ENCODE measurements around the gene RBBP4.
A peak's percentile ranks its signal among the peaks of the same experiment; 100 is the strongest.
"Not testable (repeated sequence)": the region's sequence is repeated elsewhere in the genome, so short reads cannot be mapped to it uniquely, and the experiment has no call there.

The RBBP4 gene

DNA sequence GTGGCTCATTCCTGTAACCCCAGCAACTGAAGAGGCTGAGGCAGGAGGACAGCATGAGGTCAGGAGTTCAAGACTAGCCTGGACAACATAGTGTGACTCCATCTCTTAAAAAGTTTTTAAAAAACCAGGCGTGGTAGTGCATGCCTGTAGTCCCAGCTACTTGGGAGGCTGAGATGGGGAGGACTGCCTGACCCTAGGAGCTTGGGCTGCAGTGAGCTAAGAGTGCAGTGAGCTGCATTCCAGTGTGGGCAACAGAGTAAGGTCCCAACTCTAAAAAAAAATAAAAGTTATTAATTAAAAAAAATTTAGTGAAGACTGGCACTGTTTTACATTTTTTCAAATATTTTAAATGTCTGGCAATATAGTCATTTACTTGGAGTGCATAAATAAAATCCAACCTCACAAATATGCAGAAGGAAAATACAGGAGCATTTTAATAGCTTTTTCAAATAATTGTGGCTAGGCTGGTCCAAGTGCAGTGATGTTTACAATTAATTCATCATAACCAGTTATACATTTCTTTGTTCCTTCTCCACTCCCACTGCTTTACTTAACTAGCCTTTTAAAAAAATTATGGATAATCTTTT lies 11.4 kb upstream of the RBBP4 start:
- peak; percentile 13 for DNase-seq (ENCODE audit: low read depth, low spot score)
- no peak overlapping the region for H3K4me3 ChIP-seq (ENCODE audit: low read depth, low read length)
- TF ChIP-seq, protein P1, sequence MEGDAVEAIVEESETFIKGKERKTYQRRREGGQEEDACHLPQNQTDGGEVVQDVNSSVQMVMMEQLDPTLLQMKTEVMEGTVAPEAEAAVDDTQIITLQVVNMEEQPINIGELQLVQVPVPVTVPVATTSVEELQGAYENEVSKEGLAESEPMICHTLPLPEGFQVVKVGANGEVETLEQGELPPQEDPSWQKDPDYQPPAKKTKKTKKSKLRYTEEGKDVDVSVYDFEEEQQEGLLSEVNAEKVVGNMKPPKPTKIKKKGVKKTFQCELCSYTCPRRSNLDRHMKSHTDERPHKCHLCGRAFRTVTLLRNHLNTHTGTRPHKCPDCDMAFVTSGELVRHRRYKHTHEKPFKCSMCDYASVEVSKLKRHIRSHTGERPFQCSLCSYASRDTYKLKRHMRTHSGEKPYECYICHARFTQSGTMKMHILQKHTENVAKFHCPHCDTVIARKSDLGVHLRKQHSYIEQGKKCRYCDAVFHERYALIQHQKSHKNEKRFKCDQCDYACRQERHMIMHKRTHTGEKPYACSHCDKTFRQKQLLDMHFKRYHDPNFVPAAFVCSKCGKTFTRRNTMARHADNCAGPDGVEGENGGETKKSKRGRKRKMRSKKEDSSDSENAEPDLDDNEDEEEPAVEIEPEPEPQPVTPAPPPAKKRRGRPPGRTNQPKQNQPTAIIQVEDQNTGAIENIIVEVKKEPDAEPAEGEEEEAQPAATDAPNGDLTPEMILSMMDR (IDR thresholded peaks at IDR 0.05; ENCODE audit: low read depth, low read length), result no peak
- in situ Hi-C loops (cut with HindIII; ENCODE audit: low sequenced_read_pairs), result no loop called here

DNA sequence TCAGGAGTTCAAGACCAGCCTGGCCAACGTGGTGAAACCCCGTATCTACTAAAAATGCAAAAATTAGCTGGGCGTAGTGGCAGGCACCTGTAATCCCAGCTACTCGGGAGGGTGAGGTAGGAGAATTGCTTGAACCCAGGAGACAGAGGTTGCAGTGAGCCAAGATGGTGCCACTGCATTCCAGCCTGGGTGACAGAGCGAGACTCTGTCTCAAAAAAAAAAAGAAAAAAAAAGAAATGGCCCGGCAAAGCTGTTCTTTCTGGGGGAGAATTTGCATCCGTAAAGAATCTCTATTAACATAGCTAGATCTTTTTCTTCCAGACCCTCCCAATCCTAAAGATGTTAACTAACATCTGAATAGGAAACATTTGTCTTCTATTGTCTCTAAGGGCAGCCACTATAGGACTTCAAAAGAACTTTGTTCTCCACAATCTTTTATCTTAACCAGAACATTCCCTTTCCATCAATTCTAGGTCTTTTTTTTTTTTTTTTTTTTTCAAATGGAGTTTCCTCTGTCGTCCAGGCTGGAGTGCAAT lies 8.6 kb upstream of the RBBP4 start:
- DNase-seq (ENCODE audit: low read depth, low spot score); H3K4me3 ChIP-seq (ENCODE audit: low read depth, low read length); in situ Hi-C loops (cut with HindIII; ENCODE audit: low sequenced_read_pairs): not testable (repeated sequence)

DNA sequence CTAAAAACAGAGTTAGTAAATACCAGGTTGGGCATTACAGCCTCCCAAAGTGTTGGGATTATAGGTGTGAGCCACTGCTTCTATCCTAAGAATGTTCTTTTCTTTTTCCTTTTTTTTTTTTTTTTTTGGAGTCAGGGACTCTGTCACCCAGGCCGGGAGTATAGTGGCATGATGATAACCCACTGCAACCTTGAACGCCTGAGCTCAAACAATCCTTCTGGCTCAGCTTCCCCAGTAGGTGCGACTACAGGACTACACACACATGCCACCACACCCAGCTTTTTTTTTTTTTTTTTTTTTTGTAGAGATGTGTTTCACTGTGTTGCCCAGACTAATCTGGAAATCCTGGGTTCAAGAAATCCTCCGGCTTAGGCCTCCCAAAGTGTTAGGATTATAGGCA lies 6.6 kb upstream of the RBBP4 start:
- no peak overlapping the region for H3K4me3 ChIP-seq (ENCODE audit: low read depth, low read length)
- in situ Hi-C loops (cut with HindIII; ENCODE audit: low sequenced_read_pairs), result no loop called here
- DNase-seq (ENCODE audit: low read depth, low spot score), result no peak
- TF ChIP-seq, protein P1 (IDR thresholded peaks at IDR 0.05; ENCODE audit: low read depth, low read length), result no peak

DNA sequence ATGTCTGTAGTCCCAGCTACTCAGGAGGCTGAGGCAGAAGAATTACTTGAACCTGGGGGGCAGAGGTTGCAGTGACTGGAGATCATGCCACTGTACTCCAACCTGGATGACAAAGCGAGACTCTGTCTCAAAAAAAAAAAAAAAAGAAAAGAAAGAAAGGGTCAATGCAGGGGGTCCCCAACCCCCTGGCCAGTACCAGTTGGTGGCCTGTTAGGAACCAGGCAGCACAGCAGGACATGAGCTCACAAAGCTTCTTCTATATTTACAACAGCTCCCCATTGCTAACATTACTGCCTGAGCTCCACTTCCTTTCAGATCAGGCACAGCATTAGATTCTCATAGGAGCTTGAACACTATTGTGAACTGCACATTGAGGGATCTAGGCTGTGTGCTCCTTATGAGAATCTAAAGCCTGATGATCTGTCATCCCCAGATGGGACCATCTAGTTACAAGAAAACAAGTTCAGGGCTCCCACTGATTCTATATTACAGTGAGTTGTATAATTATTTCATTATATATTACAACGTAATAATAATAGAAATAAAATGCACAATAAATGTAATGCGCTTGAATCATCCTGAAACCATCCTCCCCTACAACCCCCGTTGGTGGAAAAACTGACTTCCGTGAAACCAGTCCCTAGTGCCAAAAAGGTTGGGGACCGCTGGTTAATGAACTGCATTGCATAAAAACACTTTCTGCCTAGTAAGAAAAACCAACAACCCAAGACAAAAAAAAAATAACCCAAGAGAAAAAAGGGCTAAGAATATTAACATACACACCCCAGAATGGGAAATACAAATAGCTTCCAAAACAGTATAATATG lies 3.5 kb upstream of the RBBP4 start:
- no peak for DNase-seq (ENCODE audit: low read depth, low spot score)
- in situ Hi-C loops (cut with HindIII; ENCODE audit: low sequenced_read_pairs), result no loop called here
- no peak overlapping the region for H3K4me3 ChIP-seq (ENCODE audit: low read depth, low read length)
- TF ChIP-seq, protein P1 (IDR thresholded peaks at IDR 0.05; ENCODE audit: low read depth, low read length), result no peak

DNA sequence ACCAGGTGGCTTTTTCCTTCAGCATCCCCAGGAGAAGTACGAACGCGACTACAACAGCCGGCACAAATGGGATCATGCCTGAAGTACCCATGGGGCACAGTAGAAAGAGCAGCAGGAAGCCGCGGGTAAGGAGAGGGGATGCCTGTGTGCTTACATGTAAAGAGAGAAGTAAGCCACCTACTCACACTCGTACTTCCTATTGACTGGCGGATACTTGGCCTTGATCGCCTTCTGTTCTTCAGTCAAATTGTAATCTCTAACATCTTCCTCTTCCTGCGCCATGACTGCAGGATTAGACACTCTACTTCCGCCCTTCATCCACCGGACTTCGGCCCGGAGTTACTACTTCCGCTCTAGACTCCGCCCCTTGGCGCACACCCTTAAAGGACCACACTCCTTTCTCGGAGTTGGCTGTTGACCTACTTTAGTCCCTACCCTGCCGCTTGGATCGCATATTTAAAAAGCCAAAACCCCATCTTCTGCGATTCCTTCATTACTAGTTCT lies 708 bp upstream of the RBBP4 start, which contains the start of gene ZBTB8OS:
Gene ZBTB8OS, minus strand, starts transcription at position 303 of the 504 bp plus-strand sequence. Its CDS starts 21 bp downstream, at position 282.
- peak; percentile 93 for DNase-seq (ENCODE audit: low read depth, low spot score)
- in situ Hi-C loops (cut with HindIII; ENCODE audit: low sequenced_read_pairs), result no loop called here
- H3K4me3 ChIP-seq (ENCODE audit: low read depth, low read length), result peak within 1 kb of the TSS; percentile 81
- TF ChIP-seq, protein P1 (IDR thresholded peaks at IDR 0.05; ENCODE audit: low read depth, low read length), result no peak

DNA sequence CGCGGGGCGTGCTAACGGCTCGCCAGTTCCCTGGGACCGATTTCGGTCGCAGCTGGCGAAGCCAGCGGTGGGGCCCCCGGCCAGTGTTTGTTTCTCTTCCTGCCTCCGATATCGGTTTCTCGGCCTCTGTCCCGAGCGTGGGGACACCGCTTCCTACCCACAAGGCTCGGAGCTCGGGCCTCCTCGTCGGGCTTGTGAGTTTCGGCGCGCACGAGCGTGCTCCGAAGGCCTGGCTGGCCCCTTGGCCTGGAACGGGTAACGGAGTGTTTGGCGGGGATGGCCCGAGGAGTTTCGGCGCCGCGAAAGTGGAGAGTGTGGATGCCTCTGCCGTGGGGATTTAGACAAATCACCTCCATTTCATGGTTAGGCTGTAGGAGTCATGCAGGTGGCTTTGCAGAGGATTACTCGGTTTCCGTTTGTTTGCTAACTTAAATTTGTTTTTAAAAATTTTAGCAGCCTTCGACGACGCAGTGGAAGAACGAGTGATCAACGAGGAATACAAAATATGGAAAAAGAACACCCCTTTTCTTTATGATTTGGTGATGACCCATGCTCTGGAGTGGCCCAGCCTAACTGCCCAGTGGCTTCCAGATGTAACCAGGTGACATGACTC lies 559 bp downstream of the RBBP4 start:
- in situ Hi-C loops (cut with HindIII; ENCODE audit: low sequenced_read_pairs), result no loop called here
- peak overlapping the region; percentile 81 for H3K4me3 ChIP-seq (ENCODE audit: low read depth, low read length)
- no peak for DNase-seq (ENCODE audit: low read depth, low spot score)
- TF ChIP-seq, protein P1 (IDR thresholded peaks at IDR 0.05; ENCODE audit: low read depth, low read length), result no peak
